Hypothalamus (tissue), 51 donors: ENCODE results near the gene DTNA.

ENCODE experiments used
- DNase-seq, 51 donors: peaks; one replicate each; lab custom pipeline; 2025; lab: John Stamatoyannopoulos, UW

Gene DTNA

DNA sequence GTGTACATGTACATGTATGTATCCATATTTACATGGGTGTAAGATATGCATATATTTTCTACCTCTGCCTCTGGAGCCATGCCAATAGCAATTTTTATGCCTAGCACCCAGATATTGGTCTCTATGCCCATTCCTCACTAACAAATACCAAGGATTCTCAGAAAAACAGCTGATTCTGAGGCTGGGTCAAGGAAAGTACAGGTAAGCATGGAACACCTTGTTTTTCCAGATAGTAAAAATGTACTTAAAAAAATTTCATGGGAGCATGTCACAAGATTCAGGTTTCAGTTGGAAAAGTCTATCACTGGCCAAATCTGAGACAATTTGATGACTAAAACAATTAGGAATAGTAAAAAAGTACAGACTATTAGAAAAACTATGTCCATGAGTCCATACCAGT lies 216.6 kb downstream of the DTNA start:
- DNase-seq: no peak

- DNase-seq: no peak
Measured at GRCh38 chr18:34928088-34928753, 218.1 kb downstream of the DTNA start.

GRCh38 chr18:34928754-34929335 lies 218.7 kb downstream of the DTNA start:
- DNase-seq: no peak

GRCh38 chr18:34929336-34929780 lies 219.3 kb downstream of the DTNA start:
- no peak for DNase-seq

DNA sequence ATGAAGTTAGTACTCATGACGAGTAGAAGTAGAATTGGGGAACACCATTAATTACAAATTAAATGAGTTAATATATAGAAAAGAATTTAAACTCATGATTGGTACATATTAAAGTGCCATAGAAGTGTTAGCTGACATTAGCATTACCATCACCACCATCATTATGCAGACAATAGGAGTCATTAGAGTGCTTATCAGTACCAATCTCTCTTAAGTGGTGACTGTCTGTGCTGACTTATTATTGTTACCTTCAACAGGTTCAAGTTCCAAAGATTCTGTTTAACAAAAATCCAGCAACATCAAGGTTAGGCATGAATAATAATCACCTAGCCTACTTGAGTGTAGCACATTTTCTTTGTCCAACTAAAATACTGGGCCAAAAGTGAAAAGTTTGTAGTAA lies 222.3 kb downstream of the DTNA start:
- DNase-seq: no peak

DNA sequence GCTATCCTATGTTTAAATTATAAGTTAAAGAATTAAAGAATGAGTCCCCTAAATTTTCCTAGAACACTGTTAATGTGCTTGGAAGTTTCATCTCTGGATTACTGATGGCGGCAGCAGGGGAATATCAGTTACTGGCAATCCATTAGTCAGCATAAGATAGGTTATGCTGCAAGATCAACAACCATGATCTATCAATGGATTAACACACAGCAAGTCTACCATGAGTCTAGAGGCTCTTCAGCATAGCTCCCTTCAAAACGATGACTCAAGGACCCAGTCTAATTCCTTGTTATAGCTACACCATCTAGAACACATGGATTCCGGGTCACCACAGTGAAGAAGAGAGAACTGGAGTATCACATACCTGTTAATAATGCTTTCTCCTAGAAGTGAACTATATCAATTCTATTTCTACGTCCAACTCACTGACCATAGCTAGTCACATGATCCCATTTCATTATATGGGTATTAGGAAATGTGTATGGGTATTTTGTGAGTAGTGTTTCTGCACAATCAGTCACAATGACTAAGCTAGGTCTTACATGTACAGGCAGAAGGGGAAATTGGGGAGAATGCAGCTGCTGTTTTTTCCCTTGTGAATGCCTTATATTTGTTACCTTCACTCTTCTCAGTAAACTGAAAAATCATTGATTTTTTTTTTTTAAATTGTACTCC lies 222.8 kb downstream of the DTNA start:
- no peak for DNase-seq

DNA sequence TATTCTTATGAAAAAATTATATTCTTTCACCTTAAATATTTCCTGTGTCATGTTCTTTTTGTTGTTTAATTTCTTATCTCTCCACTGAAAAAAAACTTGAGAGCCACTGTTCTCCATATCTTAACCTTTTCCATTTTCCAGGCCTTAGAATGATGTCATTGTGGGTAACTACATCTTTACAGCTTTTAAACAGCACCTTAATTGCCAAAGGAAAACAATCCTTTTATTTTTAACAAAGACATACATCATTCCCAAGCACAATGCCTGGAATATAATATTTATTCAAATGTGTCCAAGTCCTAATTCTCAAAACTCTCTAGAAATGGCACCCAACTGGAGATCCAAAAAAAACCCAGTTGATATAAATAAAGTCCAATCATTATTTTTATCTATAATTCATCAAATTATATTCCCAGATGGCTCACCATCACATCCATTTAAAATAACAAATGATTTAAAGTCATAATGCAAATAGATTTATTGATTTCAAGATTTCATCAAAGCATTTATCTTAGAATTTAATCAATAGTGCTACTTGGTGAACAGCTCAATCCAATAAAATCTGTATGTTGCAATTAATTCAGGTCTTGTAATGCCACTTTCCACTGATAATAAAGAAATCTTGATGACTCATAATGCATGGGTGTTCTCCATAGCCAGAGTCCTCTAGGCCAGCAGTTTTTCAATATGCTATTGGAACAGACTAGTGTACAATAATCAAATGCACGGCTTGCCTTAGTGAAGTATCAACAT lies 224.0 kb downstream of the DTNA start:
- DNase-seq: no peak

- DNase-seq: no peak
Measured at GRCh38 chr18:34936772-34937171, 226.7 kb downstream of the DTNA start.

GRCh38 chr18:34938090-34938489 lies 228.0 kb downstream of the DTNA start:
- no peak for DNase-seq
